Neural cell (in vitro differentiated cells): ENCODE data around the gene TAS2R1. TPM values are rescaled to one million over a fixed set of nuclear protein-coding genes. Genes with fewer than 3 reads are reported as not detected.

ENCODE experiments used
- H2AFZ ChIP-seq: fragments of 200-600, 300-800 bp; sonication (generic), shearing (Covaris generic); 2 replicates; pipeline ENCODE4 v1.6.0; 2014; ENCODE audit warnings: low read depth, mild to moderate bottlenecking, antibody characterized with exemption, low read length, moderate library complexity
- H3F3A ChIP-seq: fragments of 200-600 bp; shearing (Covaris generic); 2 replicates; pipeline ENCODE4 v1.6.1; 2016; ENCODE audit warnings: mild to moderate bottlenecking, moderate library complexity, mixed read lengths, antibody characterized with exemption, low read length; ENCODE audit not compliant: insufficient read depth, poor library complexity, severe bottlenecking
- H3K27ac ChIP-seq: fragments of 200-600, 300-800 bp; sonication (generic), shearing (Covaris generic); 2 replicates; pipeline ENCODE4 v1.5.1; 2014; ENCODE audit warnings: mild to moderate bottlenecking, low read length, moderate library complexity
- H3K27me3 ChIP-seq: fragments of 300-800, 200-600 bp; sonication (generic), shearing (Covaris generic); 2 replicates; pipeline ENCODE4 v1.6.0; 2014; ENCODE audit warnings: mild to moderate bottlenecking, low read depth, low read length, moderate library complexity; ENCODE audit not compliant: insufficient read depth
- H3K36me3 ChIP-seq: fragments of 300-800, 200-600 bp; sonication (generic), shearing (Covaris generic); 2 replicates; pipeline ENCODE4 v1.5.1; 2014; ENCODE audit warnings: mild to moderate bottlenecking, antibody characterized with exemption, low read length, moderate library complexity; ENCODE audit not compliant: insufficient read depth
- H3K4me2 ChIP-seq: fragments of 300-800, 200-600 bp; sonication (generic), shearing (Covaris generic); 2 replicates; pipeline ENCODE4 v1.6.0; 2014; ENCODE audit warnings: mild to moderate bottlenecking, low read length
- H3K4me3 ChIP-seq: fragments of 300-800, 200-600 bp; sonication (generic), shearing (Covaris generic); 2 replicates; pipeline ENCODE4 v1.5.1; 2014; ENCODE audit warnings: mild to moderate bottlenecking, low read length, moderate library complexity
- H3K79me2 ChIP-seq: fragments of 200-600 bp; shearing (Covaris generic); replicated peaks from 2 replicates; pipeline ENCODE4 v1.6.0; 2014; ENCODE audit warnings: mild to moderate bottlenecking, low read length, moderate library complexity; ENCODE audit not compliant: insufficient read depth
- H3K9ac ChIP-seq: fragments of 300-800, 200-600 bp; sonication (generic), shearing (Covaris generic); 2 replicates; pipeline ENCODE4 v1.6.1; 2016; ENCODE audit warnings: mild to moderate bottlenecking, low read length, mixed read lengths
- H3K9me2 ChIP-seq: fragments of 200-600 bp; shearing (Covaris generic); 2 replicates; pipeline ENCODE4 v1.6.1; 2016; ENCODE audit warnings: mild to moderate bottlenecking, low read length, mixed read lengths; ENCODE audit not compliant: insufficient read depth
- H3K9me3 ChIP-seq: fragments of 200-600, 300-800 bp; sonication (generic), shearing (Covaris generic); 2 replicates; pipeline ENCODE4 v1.6.1; 2016; ENCODE audit warnings: mild to moderate bottlenecking, mixed run types, low read length, moderate library complexity, mixed read lengths
- H4K20me1 ChIP-seq: fragments of 200-600 bp; shearing (Covaris generic); 2 replicates; pipeline ENCODE4 v1.6.1; 2016; ENCODE audit warnings: mild to moderate bottlenecking, mixed run types; ENCODE audit not compliant: insufficient read depth
- CTCF ChIP-seq: fragments of 450-650 bp; IDR thresholded peaks from 2 replicates; pipeline ENCODE4 v1.5.1; 2014; ENCODE audit warnings: antibody characterized with exemption, mild to moderate bottlenecking, moderate library complexity; ENCODE audit not compliant: poor library complexity, severe bottlenecking
- EP300 ChIP-seq: fragments of 450-650 bp; conservative IDR thresholded peaks from 2 replicates; pipeline ENCODE4 v1.6.1; 2014; ENCODE audit warnings: antibody characterized with exemption, mild to moderate bottlenecking, moderate library complexity; ENCODE audit not compliant: poor library complexity, severe bottlenecking
- EZH2 ChIP-seq: fragments of 200-600, 300-800 bp; shearing (Covaris generic), sonication (generic); IDR thresholded peaks from 2 replicates; pipeline ENCODE4 v1.6.1; 2014; ENCODE audit warnings: antibody characterized with exemption, low read length, borderline replicate concordance, mild to moderate bottlenecking; ENCODE audit not compliant: insufficient read depth, poor library complexity, severe bottlenecking
- MXI1 ChIP-seq: fragments of 450-650 bp; conservative IDR thresholded peaks from 2 replicates; pipeline ENCODE4 v1.6.1; 2014; ENCODE audit warnings: antibody characterized with exemption, mild to moderate bottlenecking; ENCODE audit not compliant: poor library complexity, severe bottlenecking
- POLR2AphosphoS5 ChIP-seq: IDR thresholded peaks from 2 replicates; pipeline ENCODE4 v1.6.1; 2012
- RAD21 ChIP-seq: fragments of 450-650 bp; conservative IDR thresholded peaks from 2 replicates; pipeline ENCODE4 v1.6.1; 2014; ENCODE audit warnings: antibody characterized with exemption, mild to moderate bottlenecking, moderate library complexity
- REST ChIP-seq: IDR thresholded peaks from 2 replicates; pipeline ENCODE4 v1.6.1; 2012; ENCODE audit warnings: borderline replicate concordance
- SMC3 ChIP-seq: fragments of 450-650 bp; conservative IDR thresholded peaks from 2 replicates; pipeline ENCODE4 v1.6.1; 2014; ENCODE audit warnings: antibody characterized with exemption, mild to moderate bottlenecking, moderate library complexity; ENCODE audit not compliant: poor library complexity
- TAF1 ChIP-seq: IDR thresholded peaks from 2 replicates; pipeline ENCODE4 v1.6.1; 2012; ENCODE audit warnings: low read depth
- polyA plus RNA-seq: library from polyadenylated mRNA; depleted of rRNA; stranded (reverse); fragments of >200 nt; gene quantifications from 2 replicates; pipeline ENCODE4 v1.2.3, GENCODE V29; 2014

The TAS2R1 gene
- polyA plus RNA-seq, 1 donor from 2014 or later = 0.41 TPM

GRCh38 chr5:9654886-9655285 is 24.7 kb upstream of the TAS2R1 start:
- Histone ChIP-seq H3K4me3 (no peak overlapping the region), H3K27ac (no peak overlapping the region), H3F3A (no peaks in the 10 kb centered on the region), H3K9ac (no peak overlapping the region), H2AFZ (no peak overlapping the region), H3K36me3 (no peaks in the 10 kb centered on the region), H3K9me2 (no peaks in the 10 kb centered on the region), H3K4me2 (no peak overlapping the region), H4K20me1 (no peaks in the 10 kb centered on the region), H3K9me3 (no peaks in the 10 kb centered on the region), H3K79me2 (no peaks in the 10 kb centered on the region), H3K27me3 (no peaks in the 10 kb centered on the region)
- no peak for TF ChIP-seq RAD21
- TF ChIP-seq SMC3 = no peak
- no peak for TF ChIP-seq REST
- TF ChIP-seq EZH2 = no peak
- no peak for TF ChIP-seq EP300
- no peak for TF ChIP-seq TAF1
- TF ChIP-seq CTCF = no peak
- no peak for TF ChIP-seq POLR2AphosphoS5
- TF ChIP-seq MXI1 = no peak

- Histone ChIP-seq H2AFZ (no peak overlapping the region), H3K4me3 (no peak overlapping the region), H3K4me2 (no peak overlapping the region), H3K9me3 (no peaks in the 10 kb centered on the region), H3K27ac (no peak overlapping the region), H3K27me3 (no peaks in the 10 kb centered on the region), H3K9me2 (no peaks in the 10 kb centered on the region), H3K36me3 (no peaks in the 10 kb centered on the region), H3F3A (no peaks in the 10 kb centered on the region), H3K79me2 (no peaks in the 10 kb centered on the region), H3K9ac (no peak overlapping the region), H4K20me1 (no peaks in the 10 kb centered on the region)
- no peak for TF ChIP-seq RAD21
- no peak for TF ChIP-seq EZH2
- no peak for TF ChIP-seq SMC3
- TF ChIP-seq REST = no peak
- no peak for TF ChIP-seq CTCF
- no peak for TF ChIP-seq EP300
- TF ChIP-seq MXI1 = no peak
- TF ChIP-seq POLR2AphosphoS5 = no peak
- no peak for TF ChIP-seq TAF1
Observed at GRCh38 chr5:9653811-9654210, 23.7 kb upstream of the TAS2R1 start.
